Central memory CD4-positive, alpha-beta T cell (primary cell): ENCODE results near the gene ETFB.
"Not testable (repeated sequence)": the region's sequence is repeated elsewhere in the genome, so short reads cannot be mapped to it uniquely, and the experiment has no call there.

Experiments used
- DNase-seq: peaks from one replicate; pipeline ENCODE4 v3.0.0; 2022
- total RNA-seq, 3 experiments: gene quantifications; one replicate each; lab custom pipeline; 2026; lab: John Stamatoyannopoulos, UW

The ETFB gene
- 9.3 to 14.0 (median 9.9) reads per million in 3 experiments for total RNA-seq

GRCh38 chr19:51365965-51366388, at the start of gene ETFB:
TSS of gene ETFB (minus strand) at chr19:51366388. CDS start at chr19:51366326, 62 bp downstream.
- DNase-seq: no peak

GRCh38 chr19:51415187-51415586, 49.0 kb upstream of the ETFB start:
- DNase-seq: no peak

DNA sequence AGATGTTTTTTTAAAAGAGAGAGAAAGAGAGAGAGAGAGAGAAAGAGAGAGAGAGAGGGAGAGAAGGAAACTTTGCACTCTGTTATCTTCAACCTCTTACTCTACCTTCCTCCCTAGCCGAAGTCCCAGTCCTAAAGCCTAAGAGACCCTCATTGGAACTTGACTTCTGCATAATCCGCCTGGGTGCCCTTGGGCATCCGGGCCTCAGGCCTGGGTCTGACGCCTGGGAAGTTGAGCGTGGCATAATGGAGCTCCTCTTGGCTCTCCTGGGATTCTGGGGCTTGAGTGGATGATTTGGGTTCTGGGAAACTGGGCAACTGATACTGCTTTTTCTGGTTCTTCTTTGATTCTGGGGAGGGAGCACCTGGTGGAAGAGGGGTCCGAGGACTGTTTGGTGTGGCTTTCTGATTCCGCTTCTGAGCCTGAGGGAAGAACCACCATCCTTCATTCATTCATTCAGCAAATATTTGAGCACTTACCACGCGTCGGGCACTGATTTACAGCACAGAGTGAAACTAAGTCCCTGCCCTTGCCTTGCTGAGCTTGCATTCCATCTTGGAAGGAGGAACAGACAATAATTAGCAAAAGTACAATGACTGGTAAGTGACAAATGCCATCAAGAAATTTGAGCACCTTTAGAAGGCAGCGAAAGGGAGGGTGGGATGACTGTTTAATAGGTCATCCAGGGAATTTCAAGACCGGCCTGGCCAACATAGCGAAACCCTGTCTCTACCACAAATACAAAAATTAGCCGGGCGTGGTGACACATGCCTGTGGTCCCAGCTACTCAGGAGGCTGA, 45.0 kb upstream of the ETFB start:
- DNase-seq: no peak

DNA sequence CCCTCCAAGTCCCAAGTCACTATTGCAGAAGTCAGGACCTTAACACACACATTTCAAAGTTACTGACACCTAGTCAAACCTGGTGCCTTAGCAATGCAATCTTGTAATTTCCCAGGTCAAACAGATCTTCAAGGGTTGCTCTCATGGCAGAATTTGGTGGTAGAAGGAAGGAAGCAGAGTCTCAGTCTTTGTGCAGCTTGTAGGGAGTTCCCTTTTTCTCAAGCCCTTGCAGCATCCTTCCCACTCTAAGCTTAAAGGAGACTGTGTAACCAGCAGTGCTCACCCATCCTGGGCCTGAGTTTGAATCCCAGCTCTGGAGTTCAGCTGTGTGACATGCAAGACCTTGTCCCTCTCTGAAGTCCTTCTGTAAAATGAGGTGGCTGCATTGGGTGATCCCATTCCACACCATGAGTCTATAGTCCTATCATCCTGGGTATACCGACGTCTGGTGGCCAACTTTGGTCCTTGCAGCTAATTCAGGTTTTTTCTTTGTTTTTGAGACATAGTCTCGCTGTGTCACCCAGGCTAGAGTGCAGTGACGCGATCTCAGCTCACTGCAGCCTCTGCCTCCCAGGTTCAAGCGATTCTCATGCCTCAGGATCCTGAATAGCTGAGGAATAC, 41.4 kb upstream of the ETFB start:
- DNase-seq: peak; percentile 16

- DNase-seq: no peak
These were observed 35.9 kb upstream of the ETFB start for GRCh38 chr19:51402117-51402516.

GRCh38 chr19:51399936-51400335, 33.7 kb upstream of the ETFB start:
- not testable (repeated sequence) for DNase-seq

GRCh38 chr19:51399231-51399630, 33.0 kb upstream of the ETFB start:
- no peak for DNase-seq

- DNase-seq: no peak
These were observed 32.0 kb upstream of the ETFB start for GRCh38 chr19:51398096-51398704.

GRCh38 chr19:51397453-51397852, 31.3 kb upstream of the ETFB start:
- DNase-seq: not testable (repeated sequence)

- no peak for DNase-seq
These were observed 30.0 kb upstream of the ETFB start for GRCh38 chr19:51396175-51396574.

DNA sequence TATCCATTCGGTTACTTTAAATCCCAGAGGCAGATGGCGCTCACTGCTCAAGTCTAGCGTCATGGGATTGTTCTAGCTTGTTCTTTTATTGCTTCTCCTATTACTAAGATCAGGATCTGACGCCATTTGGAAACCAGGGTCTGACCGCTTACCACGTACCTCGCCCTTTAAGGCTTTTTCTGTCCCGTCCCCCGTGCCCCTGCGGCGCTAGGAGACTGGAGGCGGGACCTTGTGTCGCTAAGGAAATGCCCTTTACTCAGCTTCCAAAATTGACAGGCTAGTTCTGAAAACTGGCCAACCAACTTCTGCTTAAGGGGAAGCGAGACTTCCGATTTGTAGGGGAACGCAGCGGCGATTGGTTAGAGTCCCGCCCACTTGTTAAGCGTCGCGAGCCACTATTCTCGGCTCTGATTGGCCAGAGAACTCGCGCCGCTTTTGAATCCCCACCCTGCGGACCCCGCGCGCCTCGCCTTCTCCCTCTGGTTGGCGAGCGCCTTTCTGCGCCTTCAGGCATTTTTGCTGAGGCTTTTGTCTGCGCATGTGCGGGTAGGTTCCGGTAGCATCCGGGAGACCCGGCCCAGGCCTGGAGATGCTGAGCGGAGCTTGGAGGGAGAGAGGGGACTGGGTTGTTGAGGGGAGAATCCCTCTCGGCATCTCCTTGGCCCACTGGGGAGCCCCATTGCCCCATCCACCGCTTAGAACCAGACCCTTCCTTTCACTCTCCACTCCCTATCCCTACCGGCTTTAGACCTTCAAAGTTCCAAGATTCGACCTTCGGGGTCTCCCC, 28.1 kb upstream of the ETFB start:
- peak; percentile 88 for DNase-seq

DNA sequence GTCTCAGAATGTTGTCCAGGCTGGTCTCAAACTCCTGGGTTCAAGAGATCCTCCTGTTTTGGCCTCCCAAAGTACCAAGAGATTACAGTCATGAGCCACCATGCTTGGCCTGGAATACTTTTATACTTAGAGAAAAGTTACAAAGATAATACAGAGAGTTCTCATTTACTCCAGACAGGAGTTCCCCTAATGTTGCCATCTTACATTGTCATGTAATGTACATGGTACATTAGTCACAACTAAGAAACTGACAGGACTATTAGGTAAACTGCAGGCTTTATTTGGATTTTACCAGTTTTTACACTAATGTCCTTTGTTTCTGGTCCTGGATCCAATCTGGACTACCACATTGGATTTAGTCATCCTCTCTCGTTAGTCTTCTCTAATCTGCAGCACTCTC, 26.5 kb upstream of the ETFB start:
- DNase-seq: no peak

DNA sequence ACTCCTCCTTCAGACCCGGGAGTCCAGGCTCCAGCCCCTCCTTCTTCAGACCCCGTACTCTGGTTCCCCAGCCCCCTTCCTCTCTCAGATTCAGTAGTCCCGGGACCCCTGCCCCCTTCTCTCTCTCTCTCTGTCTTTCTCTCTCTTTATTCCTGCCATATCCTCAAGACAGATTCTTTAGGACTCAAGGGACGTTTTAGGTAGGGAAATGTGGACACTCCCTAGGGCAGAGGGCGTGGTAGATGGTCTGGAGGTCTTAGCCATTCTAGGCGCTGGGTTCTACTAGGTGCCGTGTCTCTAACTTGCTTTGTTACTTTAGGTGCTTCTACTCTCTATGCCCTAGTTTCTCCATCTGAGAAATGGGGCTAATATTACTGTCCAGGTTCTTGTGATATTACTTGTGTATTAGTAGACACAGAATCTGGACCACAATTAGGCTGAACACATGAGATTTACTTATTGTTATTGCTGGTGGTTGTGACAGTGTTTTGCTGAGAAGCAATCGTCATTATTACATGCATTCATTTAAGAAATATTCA, 25.0 kb upstream of the ETFB start:
- DNase-seq: no peak

DNA sequence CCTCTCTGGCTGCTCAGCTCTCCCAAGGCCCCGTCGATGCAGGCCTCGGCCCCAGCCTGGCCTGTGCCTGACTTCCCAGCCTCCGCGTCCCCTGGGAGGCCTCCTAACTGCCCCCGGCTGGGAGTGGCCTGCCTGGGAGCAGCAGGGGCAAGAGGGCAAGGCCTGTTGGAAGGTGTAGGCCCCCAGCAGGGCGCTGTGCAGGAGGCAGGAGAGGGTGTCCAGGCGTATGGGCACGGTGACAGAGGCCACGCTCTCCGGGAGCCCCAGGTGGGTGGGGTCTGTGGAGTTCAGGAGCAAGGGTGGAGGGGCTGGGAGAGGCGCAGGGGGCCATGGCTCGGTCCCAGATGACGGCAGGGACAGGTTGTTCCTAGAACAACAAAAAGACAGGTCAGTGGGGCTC, 23.0 kb upstream of the ETFB start:
- no peak for DNase-seq

GRCh38 chr19:51387924-51388389, 21.8 kb upstream of the ETFB start, which contains the start of gene LIM2:
TSS of gene LIM2 (minus strand) at chr19:51387974. CDS start at chr19:51387443, 531 bp downstream.
- no peak for DNase-seq

- no peak for DNase-seq
These were observed 20.8 kb upstream of the ETFB start for GRCh38 chr19:51386882-51387520.

DNA sequence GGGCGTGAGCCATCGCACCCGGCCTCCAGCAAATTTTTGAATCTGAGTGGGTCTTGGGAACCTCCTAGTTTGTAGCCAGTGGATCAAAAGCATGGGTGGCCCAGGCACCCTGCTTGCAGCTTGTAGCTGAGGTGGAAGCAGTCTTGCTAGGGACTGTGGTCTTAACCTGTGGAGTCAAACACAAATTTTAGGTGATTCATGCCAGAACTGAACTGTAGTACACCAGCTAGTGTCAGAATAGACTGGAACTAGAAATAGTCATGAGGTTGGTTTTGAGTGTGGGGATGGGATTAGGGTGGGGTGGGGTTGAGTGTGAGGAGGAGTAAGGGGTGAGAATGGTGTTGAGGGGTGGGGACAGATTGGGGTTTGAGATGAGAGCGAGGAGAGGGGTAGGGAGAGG, 15.8 kb upstream of the ETFB start:
- DNase-seq: no peak

GRCh38 chr19:51380379-51380778, 14.2 kb upstream of the ETFB start:
- DNase-seq: no peak

GRCh38 chr19:51377422-51377821, 11.2 kb upstream of the ETFB start:
- DNase-seq: no peak

DNA sequence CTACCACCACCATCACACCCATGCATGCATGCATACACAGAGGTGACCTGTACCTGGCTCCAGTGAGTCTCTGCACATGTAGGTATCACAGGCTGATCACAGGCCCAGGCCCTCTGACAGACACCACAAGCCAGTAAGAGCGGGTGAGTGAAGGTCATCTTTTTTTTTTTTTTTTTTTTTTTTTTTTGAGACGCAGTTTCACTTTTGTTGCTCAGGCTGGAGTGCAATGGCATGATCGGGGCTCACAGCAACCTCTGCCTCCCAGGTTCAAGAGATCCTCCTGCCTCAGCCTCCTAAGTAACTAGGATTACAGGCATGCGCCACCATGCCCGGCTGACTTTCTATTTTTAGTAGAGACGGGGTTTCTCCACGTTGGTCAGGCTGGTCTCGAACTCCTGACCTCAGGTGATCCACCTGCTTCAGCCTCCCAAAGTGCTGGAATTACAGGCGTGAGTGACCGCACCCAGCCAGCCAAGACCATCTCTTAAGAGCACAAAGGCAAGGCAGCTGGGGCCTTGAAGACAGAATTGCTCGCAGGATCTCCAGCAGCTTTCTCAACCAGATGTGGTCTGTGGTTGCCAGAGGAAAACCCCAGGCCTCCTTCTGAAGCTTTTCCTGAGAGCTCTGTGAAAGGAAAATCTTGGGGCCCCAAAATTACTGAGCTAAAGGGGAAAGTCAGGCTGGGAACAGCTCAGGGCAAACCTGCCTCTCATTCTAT, 9.5 kb upstream of the ETFB start:
- no peak for DNase-seq
